GM19397 (cell line): ENCODE results near the gene WIF1.

Source experiments
- ATAC-seq: cut with Tn5 transposase; IDR thresholded peaks from one replicate; pipeline ENCODE4 v1.9.1; 2021; ENCODE audit warnings: mild to moderate bottlenecking, moderate library complexity; ENCODE audit not compliant: unreplicated experiment

Gene WIF1

DNA sequence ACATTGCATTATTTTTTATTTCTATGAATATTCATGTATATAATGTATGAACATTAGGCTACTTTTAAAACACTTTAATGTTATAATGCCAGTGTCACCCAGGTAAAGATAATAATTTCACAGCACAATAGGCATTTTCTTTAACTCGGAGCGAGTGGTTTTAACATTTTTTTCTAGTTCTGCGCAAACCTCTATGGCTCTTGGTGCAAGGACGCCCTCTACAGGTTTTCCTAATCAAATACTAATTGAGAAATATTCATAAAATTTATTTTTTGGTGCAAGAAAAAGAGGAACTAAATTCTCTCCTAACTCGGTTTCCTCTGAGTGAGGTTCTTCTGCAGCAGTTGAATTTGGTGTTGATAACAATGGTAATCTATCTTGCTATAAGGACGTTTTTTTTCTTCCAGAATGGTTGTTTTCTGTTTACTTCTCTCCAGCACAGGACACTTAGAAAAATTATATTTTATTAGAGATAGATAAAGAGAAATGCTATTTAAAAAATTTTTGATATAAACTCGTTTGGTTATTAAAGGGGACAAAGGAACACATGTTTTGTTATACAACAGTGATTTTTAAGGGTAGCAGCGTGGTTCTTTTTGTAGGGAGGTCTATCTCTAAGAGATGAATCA is 2.4 kb upstream of the WIF1 start:
- no peak for ATAC-seq

DNA sequence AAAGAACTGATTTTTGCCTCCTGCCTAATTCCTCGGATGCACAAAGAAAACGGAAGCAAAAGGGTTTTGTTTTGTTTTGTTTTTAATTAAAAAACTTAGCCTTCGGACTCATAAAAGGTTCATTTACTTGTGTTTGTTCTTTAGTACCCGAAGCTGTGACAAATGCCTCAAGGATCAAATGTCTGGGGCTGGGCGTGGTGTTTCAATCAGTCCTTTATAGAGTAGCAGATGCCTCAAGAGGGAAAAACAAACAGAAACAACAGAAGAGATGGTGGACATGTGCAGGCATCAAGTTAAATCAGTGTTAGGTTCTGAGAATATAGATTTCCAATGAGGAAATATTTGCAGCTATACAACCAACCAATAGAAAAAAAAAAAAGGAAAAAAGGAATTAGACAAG is 1.6 kb upstream of the WIF1 start:
- ATAC-seq: no peak

DNA sequence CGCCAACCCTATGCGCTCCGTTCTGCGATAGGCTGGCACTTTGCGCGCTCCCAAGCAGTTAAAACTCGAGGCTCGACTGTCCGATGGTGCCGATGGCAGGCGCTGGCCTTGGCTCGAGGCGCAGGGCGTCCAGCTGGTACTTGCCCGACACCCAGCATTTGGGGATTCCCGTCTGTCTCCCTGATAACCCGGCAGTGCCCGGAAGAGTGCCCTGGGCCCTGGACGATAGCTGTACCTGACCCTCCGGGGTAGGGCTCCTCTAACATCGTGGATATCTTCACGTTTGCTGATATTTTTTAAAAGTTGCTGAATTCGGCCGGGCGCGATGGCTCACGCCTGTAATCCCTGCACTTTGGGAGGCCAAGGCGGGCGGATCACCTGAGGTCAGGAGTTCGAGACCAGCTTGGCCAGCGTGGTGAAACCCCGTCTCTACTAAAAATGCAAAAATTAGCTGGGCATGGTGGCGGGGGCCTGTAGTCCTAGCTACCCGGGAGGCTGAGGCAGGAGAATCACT is 908 bp upstream of the WIF1 start:
- ATAC-seq: no peak

DNA sequence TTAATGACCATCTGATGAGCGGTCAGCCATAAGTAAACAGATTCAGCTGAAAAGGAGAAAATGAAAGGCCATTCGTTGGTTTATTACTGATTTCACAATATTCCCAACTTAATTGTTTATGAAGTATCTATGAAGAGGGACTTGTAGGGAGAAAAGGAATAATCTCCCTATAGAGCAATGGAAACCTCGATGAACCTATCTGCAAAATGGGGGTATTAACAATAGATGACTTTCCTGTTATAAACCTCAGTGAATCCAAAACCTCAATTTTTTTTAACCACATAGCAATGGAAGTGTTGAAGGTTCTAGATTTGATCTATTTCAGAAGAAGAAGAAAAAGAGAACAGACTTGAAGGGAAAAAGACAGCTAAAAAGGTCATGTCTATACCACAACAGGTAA is 2.0 kb downstream of the WIF1 start:
- no peak for ATAC-seq

DNA sequence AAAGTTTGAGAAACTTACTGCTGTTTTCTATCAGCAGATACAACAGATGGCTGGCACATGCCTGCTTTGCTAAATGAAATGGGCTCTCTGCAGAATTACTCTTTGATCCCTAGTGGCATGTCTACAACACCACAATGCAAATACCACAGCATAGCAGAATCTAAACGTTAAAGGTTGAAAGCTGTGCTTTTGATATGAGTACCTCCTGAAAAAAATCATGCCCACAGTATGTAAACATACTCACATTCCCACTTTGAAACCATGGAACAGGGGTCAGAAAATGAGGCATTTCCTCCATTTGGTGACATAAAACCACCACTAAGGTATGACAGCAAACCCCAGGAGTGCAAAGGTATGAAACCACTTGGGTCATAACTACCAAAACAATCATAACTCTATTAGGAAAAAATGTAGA is 7.5 kb downstream of the WIF1 start:
- ATAC-seq: no peak

DNA sequence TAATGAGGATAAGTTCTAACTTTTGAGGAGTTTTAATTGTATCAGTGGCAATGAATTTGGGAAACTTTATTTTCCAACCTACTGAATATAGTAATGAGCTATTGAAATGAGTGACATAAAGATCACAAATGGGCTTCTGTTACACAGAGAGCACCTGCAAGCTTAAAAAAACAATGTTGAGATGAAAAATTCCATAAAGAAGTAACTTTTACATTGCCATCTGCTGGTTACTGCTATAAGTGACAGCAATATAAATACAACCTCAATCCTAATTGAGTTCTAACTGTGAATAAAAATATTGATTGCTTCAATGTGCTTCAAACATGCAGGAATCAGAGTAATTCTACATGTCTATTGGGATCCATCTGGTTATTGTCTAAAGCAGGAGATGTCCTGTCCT is 14.2 kb downstream of the WIF1 start:
- no peak for ATAC-seq

DNA sequence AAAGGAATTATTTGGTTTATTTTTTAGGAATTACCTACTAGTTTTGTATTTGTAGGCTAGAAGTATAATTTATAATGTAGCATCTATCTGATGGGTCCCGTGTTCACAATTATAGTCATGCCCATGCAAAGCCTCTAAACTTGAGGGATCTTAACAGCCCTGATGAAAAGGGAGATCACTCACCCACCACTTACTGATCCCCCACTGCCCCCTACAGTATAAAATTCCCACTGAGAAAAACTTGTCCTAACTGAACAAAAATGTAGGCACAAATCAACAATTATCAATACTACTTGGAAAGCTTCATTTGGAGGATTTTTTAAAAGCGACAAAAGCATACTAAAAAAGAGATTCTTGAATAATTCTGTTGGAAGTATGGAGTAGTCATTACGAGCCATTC is 21.0 kb downstream of the WIF1 start:
- ATAC-seq: no peak

DNA sequence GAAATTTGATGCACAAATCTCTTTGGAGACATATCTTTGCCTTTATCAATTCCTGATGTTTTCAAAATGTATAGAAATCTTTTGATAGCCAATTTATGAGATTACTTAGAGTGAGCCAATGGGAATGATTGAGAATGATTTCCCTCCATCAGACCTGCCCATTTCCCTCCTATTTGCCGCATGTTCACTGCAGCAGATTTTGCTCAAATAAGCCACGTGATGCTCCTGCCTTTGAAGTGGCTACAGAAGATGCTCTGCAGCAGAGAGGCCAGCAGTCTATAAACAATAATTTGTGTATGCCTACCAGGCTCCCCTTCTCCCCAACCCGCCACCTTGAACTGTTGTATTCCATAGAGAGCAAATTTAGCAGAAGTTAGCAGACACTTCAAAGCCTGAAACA is 21.9 kb downstream of the WIF1 start:
- ATAC-seq: no peak

DNA sequence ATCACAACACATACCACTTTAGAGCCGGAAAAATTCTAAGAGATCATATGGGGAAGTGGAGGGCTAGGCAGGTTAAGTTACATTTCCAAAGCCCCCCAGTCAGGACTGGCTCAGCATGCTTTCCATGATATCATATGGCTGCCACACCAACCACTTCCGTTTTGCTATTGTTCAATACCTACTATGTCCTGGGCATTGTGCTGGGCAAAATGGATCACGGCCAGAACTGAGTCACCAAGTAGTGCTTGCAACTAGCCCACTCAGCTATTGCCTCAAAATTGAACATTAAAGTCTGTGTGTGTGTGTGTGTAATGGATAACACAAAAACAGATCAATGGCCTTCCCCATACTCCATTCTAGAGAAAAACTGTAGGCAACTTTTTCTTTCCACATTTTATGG is 22.7 kb downstream of the WIF1 start:
- ATAC-seq: no peak

DNA sequence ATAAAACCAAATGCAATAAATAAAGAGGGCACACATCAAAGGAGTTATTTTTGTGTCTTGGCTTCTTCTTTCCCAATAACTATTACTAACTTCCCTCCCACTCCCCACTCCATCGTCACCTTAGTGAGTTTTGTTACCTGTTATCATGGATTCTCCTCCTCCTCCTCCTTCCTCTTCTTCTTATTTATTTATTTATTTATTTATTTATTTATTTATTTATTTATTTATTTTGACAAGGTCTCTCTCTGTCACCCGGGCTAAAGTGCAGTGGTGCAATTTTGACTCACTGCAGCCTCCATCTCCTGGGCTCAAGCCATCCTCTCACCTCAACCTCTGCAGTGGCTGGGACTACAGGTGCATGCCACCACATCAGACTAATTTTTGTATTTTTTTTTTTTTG is 26.4 kb downstream of the WIF1 start:
- no peak for ATAC-seq

DNA sequence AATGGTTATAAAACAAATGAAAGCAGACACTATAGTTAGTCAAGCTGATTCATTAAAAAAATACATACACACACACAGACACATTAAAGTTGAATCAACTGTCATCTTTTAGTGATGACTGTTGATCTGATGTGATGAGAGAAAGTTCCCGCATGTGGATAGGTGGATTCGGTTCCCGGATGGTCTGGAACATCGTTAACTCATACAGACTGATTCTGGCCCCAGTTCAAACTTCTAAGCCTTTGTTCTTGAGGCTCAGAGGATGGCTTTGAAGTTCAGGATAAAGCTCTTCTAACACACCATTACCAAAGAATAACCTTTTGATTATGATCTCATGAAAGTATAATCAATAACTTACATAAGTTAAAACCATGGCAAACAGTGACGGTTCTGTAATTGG is 27.5 kb downstream of the WIF1 start:
- ATAC-seq: no peak

DNA sequence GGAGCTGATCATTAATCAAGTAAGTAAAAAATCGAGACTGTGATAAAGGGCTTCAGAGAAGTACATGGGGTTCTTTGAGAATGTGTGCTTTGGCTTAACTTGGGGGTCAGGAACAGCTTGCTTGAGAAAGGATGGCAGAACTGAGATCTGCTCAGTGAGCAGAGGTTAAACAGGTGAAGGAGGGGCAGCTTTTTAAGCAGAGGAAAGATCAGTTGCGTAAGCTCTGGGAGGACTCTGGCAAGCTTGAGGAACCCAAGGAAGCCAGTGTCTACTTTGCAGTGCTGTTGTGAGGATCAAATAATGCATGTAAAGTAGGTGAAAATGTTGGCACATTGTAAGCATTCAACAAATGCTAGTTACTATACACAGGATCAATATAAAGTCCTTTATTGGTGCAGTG is 30.6 kb downstream of the WIF1 start:
- no peak for ATAC-seq

DNA sequence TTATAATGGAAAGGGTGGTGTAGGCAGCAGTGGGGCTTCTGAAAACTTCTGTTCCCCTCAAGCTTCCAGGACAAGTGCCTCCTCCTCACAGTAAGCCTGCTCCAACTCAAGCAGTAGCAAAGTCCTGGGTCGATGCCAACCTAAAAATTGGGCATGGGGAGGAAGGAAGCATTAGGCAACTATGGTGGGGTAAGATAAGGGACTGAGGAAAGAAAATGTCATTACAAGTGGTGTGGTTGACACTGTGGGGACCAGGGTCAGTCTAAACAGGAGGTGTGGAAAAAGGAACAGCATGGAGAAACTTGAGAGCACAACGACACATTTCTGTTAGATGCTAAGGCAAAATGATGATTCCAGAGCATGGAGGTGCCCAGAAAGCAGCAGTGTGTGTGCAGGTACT is 34.9 kb downstream of the WIF1 start:
- ATAC-seq: no peak

DNA sequence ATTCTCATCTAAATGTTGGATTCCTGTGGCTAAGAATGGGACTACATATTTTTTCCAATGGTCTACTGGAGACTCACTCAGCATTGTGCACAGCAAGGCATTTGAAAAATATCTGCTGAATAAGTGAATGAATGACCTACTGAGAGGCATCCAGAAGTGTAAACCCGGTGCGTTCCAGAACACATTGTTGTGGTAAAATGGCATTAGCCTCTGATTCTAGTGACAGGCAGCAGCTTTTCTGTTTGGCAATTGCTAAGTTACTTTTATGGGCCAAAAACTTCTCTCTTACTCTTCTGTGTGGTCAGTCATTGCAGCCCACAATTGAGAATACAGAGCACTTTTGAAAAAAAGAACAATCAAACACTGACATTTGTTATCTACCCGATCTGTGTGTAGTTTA is 36.5 kb downstream of the WIF1 start:
- ATAC-seq: no peak

DNA sequence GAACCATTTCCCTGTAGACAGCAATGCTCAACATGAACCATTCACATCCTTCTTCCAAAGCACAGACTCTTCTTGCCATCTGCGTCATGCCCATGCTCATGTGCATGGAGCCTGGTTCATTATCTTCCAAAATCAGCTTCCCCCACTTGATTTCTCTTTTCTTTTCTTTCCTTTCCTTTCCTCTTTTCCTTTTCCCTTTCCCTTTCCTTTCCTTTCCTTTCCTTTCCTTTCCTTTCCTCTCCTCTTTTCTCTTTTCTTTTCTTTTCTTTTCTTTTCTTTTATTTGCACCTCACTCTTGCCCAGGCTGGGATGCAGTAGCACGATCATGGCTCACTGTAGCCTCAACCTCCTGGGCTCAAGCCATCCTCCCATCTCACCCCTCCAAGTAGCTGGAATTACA is 37.5 kb downstream of the WIF1 start:
- no peak for ATAC-seq

DNA sequence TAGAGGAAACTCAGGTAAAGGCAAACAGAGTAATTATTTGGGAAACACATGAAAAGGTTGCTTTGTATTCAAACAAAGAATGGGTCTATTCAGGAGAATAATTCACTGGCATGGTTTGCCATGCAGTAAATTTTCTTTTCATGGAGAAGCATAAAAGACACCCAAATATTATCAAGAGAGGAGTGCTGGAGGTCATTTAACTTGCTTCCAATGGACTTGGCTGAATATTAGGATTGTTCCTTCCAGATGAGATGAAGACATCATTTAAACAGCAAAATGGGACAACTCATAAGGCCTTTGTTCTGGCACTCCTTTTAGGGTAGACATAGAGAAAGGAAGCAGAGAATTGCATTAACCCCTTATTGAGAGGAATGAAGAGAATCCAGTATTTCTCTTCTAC is 38.7 kb downstream of the WIF1 start:
- ATAC-seq: no peak

DNA sequence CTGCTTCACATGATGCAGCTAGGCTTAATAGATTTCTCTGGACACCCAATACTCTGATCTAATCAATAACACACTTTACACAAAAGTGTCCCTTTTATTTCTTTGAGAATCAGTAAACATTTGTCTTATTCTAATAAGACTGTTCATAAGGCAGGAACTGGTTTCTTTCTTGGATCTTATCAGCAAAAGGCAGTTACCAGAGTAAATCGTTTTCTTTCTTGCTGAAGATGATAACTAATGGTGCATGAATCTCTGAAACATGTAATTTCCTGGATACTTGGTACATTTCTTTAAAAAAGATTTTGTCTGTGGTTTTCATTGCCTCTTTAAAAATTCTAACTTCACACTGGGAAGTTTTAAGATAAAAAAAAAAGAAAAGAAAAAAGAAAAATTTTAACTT is 39.6 kb downstream of the WIF1 start:
- ATAC-seq: no peak

DNA sequence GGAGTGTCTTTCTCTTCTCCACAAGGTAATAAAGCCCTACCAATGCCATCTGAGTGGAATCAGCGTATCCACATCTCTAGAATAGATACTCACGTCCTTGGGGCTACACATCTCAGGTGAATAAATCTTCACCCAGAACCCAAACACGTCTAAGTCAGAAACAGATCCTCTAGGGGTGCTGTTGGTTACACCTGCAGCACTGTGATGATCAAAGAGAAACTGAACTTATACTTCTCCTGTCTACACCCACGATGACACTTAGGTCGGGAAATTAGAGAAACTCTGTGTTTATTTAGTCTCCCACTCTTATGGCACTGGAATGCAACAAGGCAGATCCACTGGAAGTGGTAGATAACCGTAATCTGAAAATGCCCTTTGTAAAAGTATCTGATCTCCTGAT is 46.2 kb downstream of the WIF1 start:
- ATAC-seq: no peak

DNA sequence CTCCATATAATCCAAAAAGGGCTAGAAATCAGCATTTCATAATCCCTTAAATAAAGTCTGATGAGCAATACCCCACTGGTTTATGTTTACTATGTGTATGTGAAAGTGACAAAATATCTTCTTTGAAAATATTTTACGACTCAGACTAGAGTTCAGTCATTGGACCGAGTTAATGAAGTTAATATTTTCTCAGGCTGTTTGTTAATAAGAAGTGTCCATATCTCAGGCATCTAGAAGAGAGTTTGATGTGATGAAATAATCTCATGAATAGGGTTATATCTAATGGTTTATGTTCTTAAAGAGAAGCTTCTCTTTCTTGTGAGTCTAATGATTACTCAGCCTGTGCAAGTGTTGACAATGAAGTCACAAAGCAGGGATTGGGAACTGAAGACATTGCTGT is 51.8 kb downstream of the WIF1 start:
- ATAC-seq: no peak

DNA sequence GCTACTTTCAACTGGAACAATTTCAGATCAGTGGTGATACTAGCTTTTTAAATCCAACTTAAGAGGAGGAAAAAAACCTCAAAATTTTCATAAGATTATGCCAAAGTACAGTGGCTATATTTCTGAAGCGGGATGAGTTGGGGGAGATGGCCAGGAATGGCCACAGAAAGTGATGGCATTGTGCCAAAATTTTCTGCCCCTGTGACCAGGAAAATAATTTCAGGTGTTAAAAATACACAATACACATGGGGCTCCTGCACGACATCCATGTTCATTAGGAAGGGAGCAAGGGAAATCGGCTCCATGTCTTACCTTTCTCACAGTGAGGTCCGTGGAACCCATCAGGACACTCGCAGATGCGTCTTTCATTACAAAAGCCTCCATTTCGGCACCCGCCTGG is 53.7 kb downstream of the WIF1 start:
- no peak for ATAC-seq

DNA sequence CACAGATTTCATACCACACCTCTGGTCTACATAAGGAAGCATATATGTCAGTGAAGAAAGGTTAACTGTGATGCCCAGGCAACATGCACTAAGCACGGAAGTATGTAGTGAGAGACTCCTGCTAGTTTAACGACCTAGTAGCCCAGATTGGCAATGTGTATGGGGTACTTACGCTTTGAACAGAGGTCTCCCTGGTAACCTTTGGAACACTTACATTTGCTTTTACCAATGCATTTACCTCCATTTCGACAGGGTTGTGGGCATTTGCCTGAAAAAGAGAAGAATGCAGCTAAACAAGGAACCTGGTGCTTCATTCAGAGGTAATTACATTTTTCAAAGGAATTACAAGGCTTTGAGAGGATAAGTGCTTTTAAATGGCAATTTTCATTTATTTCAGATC is 65.2 kb downstream of the WIF1 start:
- no peak for ATAC-seq

DNA sequence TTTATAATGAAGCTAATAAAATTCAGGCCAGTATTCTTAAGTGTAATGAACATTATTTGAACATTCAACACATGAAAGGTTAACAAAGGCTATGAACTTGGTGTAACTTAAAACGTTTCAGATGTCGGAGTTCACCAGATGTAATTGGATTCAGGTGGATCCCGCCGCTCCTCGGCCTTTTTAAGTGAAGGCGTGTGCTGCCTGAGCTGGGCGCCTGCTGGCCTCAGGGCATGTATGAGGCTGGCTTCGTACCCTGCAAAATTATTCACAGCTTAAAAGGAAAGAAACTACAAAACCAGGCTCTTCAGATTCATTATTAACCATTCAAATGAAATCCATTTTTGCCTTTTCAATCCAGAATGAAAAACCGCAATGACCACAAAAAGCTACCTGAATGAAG is 69.9 kb downstream of the WIF1 start:
- ATAC-seq: no peak

DNA sequence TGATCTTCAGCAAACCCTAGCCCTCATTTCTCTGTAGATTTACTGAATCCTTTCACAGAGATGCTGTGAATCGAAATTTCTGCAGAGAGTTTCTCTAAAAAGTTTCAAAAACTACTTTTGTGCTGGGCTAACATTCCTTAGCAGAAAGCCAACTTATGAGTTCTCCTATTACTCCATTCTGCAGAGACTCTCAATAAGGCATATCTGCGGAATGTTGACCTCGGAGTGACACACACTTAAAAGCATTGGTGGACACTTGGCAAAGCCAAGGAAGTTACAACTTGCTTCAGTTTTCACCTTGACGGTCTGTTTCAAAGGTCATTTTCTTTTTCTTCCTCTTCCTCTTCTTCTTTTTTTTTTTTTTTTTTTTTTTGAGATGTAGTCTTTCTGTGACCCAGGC is 75.8 kb downstream of the WIF1 start:
- ATAC-seq: no peak

DNA sequence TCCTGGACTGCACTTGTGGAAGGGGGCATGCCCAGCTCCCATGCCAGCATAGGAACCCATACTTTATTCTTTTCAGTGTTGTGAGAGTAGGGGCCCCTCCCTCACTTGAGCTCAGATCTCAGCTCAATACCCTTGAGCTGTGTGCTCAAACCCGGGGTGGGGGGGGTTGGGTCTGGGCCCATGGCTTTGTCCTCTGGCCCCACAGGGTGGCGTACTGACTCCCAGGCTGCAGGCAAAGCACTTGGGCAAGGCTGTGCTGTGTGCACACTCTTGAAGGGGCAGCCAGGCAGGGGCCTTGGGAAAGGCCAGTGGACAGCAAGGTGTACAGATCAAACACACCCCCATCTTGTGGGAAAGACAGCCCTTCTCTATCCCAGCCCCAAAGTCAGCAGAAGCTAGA is 81.8 kb downstream of the WIF1 start:
- ATAC-seq: no peak
